SK-N-MC (cell line): ENCODE measurements around the gene PTPRN2.

ENCODE experiments used
- DNase-seq: peaks from one replicate; pipeline ENCODE4 v3.0.0-alpha.2; 2011; ENCODE audit warnings: low read depth, low spot score
- H3K27ac ChIP-seq: fragments of 200-600 bp; sonication (generic); 2 replicates; pipeline ENCODE4 v1.5.1; 2016; ENCODE audit warnings: mixed run types
- H3K36me3 ChIP-seq: fragments of 200-600 bp; sonication (generic); 2 replicates; pipeline ENCODE4 v1.6.1; 2017; ENCODE audit warnings: antibody characterized with exemption, low read length, mixed read lengths; ENCODE audit not compliant: insufficient read depth
- H3K4me3 ChIP-seq: fragments of 200-600 bp; sonication (generic); 2 replicates; pipeline ENCODE4 v1.5.1; 2016
- H3K9ac ChIP-seq: fragments of 200-600 bp; sonication (generic); 2 replicates; pipeline ENCODE4 v1.8.0; 2017; ENCODE audit warnings: mixed run types, mixed read lengths; ENCODE audit not compliant: insufficient read length
- H3K9me3 ChIP-seq: fragments of 200-600 bp; sonication (generic); 2 replicates; pipeline ENCODE4 v1.6.1; 2017; ENCODE audit warnings: low read depth, mild to moderate bottlenecking, antibody characterized with exemption, low read length, moderate library complexity, mixed read lengths
- EZH2 ChIP-seq: fragments of 200-600 bp; sonication (generic); IDR thresholded peaks from one replicate; pipeline ENCODE4 v1.6.1; 2017; ENCODE audit warnings: antibody characterized with exemption
- FOXP2 ChIP-seq: optimal IDR thresholded peaks from 2 replicates; pipeline ENCODE3; 2011; ENCODE audit warnings: mild to moderate bottlenecking, moderate library complexity; ENCODE audit not compliant: insufficient read depth; ENCODE audit errors: extremely low read length, control extremely low read depth
- POLR2AphosphoS5 ChIP-seq: IDR thresholded peaks from 2 replicates; pipeline ENCODE4 v1.6.1; 2012; ENCODE audit warnings: mild to moderate bottlenecking, low read depth, low read length, borderline replicate concordance

PTPRN2 gene

GRCh38 chr7:157769086-157769485 lies 818.5 kb downstream of the PTPRN2 start:
- no peak overlapping the region for H3K9ac ChIP-seq
- no peaks in the 10 kb centered on the region for H3K36me3 ChIP-seq
- H3K4me3 ChIP-seq, result no peak overlapping the region
- no peak for DNase-seq
- no peak for TF ChIP-seq EZH2
- TF ChIP-seq FOXP2, result no peak
- no peak for TF ChIP-seq POLR2AphosphoS5
- no peak overlapping the region for H3K27ac ChIP-seq
- no peaks in the 10 kb centered on the region for H3K9me3 ChIP-seq

- no peak overlapping the region for H3K27ac ChIP-seq
- H3K9me3 ChIP-seq, result no peaks in the 10 kb centered on the region
These were observed 819.4 kb downstream of the PTPRN2 start for GRCh38 chr7:157768198-157768597.

GRCh38 chr7:157767506-157768197 lies 820.0 kb downstream of the PTPRN2 start:
- DNase-seq, result no peak
- TF ChIP-seq EZH2 (no peak), FOXP2 (no peak), POLR2AphosphoS5 (no peak)
- Histone ChIP-seq H3K27ac (no peak overlapping the region), H3K9me3 (no peaks in the 10 kb centered on the region), H3K36me3 (no peaks in the 10 kb centered on the region), H3K9ac (no peak overlapping the region), H3K4me3 (no peak overlapping the region)

More at GRCh38 chr7:157768198-157768597, 819.4 kb downstream of the PTPRN2 start:
- Histone ChIP-seq H3K4me3 (no peak overlapping the region), H3K36me3 (no peaks in the 10 kb centered on the region), H3K9ac (no peak overlapping the region)
- DNase-seq, result no peak
- TF ChIP-seq EZH2 (no peak), POLR2AphosphoS5 (no peak), FOXP2 (no peak)

GRCh38 chr7:157766098-157766497 lies 821.5 kb downstream of the PTPRN2 start:
- no peak for DNase-seq
- Histone ChIP-seq H3K9me3 (no peaks in the 10 kb centered on the region), H3K36me3 (no peaks in the 10 kb centered on the region), H3K27ac (no peak overlapping the region), H3K4me3 (no peak overlapping the region), H3K9ac (no peak overlapping the region)
- TF ChIP-seq EZH2 (no peak), POLR2AphosphoS5 (no peak), FOXP2 (no peak)

GRCh38 chr7:157764946-157765537 lies 822.6 kb downstream of the PTPRN2 start:
- no peak for DNase-seq
- Histone ChIP-seq H3K4me3 (no peak overlapping the region), H3K9me3 (no peaks in the 10 kb centered on the region), H3K36me3 (no peaks in the 10 kb centered on the region), H3K27ac (no peak overlapping the region), H3K9ac (no peak overlapping the region)
- TF ChIP-seq EZH2, result no peak
- no peak for TF ChIP-seq POLR2AphosphoS5
- TF ChIP-seq FOXP2, result no peak

GRCh38 chr7:157764193-157764592 lies 823.4 kb downstream of the PTPRN2 start:
- no peak for DNase-seq
- H3K27ac ChIP-seq, result no peak overlapping the region
- H3K4me3 ChIP-seq, result no peak overlapping the region
- H3K9me3 ChIP-seq, result no peaks in the 10 kb centered on the region
- H3K36me3 ChIP-seq, result no peaks in the 10 kb centered on the region
- TF ChIP-seq EZH2 (no peak), FOXP2 (no peak), POLR2AphosphoS5 (no peak)
- H3K9ac ChIP-seq, result no peak overlapping the region

GRCh38 chr7:157763279-157764000 lies 824.2 kb downstream of the PTPRN2 start:
- Histone ChIP-seq H3K9me3 (no peaks in the 10 kb centered on the region), H3K36me3 (no peaks in the 10 kb centered on the region), H3K9ac (no peak overlapping the region), H3K4me3 (no peak overlapping the region), H3K27ac (no peak overlapping the region)
- no peak for DNase-seq
- TF ChIP-seq FOXP2 (no peak), POLR2AphosphoS5 (no peak), EZH2 (no peak)

GRCh38 chr7:157762824-157763223 lies 824.8 kb downstream of the PTPRN2 start:
- DNase-seq, result no peak
- H3K9ac ChIP-seq, result no peak overlapping the region

More at GRCh38 chr7:157762824-157763223, 824.8 kb downstream of the PTPRN2 start:
- no peak overlapping the region for H3K27ac ChIP-seq
- no peaks in the 10 kb centered on the region for H3K36me3 ChIP-seq
- no peaks in the 10 kb centered on the region for H3K9me3 ChIP-seq
- TF ChIP-seq POLR2AphosphoS5 (no peak), EZH2 (no peak), FOXP2 (no peak)
- no peak overlapping the region for H3K4me3 ChIP-seq
